GM19324 (cell line): Measurements from ENCODE around the gene PRDM2.

Experiments used
- ATAC-seq: cut with Tn5 transposase; IDR thresholded peaks from one replicate; pipeline ENCODE4 v1.9.1; 2021; ENCODE audit warnings: mild to moderate bottlenecking, moderate library complexity; ENCODE audit not compliant: unreplicated experiment, low FRiP score

PRDM2 gene

GRCh38 chr1:13830170-13830569 lies 130.2 kb downstream of the PRDM2 start:
- ATAC-seq: no peak

GRCh38 chr1:13830616-13831280 lies 130.8 kb downstream of the PRDM2 start:
- no peak for ATAC-seq

- ATAC-seq: no peak
Measured at GRCh38 chr1:13832100-13832499, 132.1 kb downstream of the PRDM2 start.

- ATAC-seq: no peak
Measured at GRCh38 chr1:13832536-13832935, 132.5 kb downstream of the PRDM2 start.

- no peak for ATAC-seq
Measured at GRCh38 chr1:13836136-13836535, 136.1 kb downstream of the PRDM2 start.

GRCh38 chr1:13836631-13837030 lies 136.6 kb downstream of the PRDM2 start:
- no peak for ATAC-seq

- ATAC-seq: no peak
Measured at GRCh38 chr1:13838236-13838635, 138.2 kb downstream of the PRDM2 start.

- no peak for ATAC-seq
Measured at GRCh38 chr1:13842497-13842896, 142.5 kb downstream of the PRDM2 start.

GRCh38 chr1:13851726-13852125 lies 151.7 kb downstream of the PRDM2 start:
- ATAC-seq: no peak

GRCh38 chr1:13855554-13855953 lies 155.6 kb downstream of the PRDM2 start:
- no peak for ATAC-seq

GRCh38 chr1:13860031-13860430 lies 160.0 kb downstream of the PRDM2 start:
- no peak for ATAC-seq

GRCh38 chr1:13864760-13865159 lies 164.8 kb downstream of the PRDM2 start:
- no peak for ATAC-seq

GRCh38 chr1:13865851-13866250 lies 165.9 kb downstream of the PRDM2 start:
- ATAC-seq: no peak

GRCh38 chr1:13867603-13868002 lies 167.6 kb downstream of the PRDM2 start:
- no peak for ATAC-seq

GRCh38 chr1:13869172-13869797 lies 169.3 kb downstream of the PRDM2 start:
- ATAC-seq: no peak

GRCh38 chr1:13871413-13871812 lies 171.4 kb downstream of the PRDM2 start:
- ATAC-seq: no peak

GRCh38 chr1:13871886-13872285 lies 171.9 kb downstream of the PRDM2 start:
- no peak for ATAC-seq

GRCh38 chr1:13873032-13873431 lies 173.0 kb downstream of the PRDM2 start:
- no peak for ATAC-seq
